Endothelial cell (in vitro differentiated cells): ENCODE results near the gene FBXO44. TPM values are rescaled to one million over a fixed set of nuclear protein-coding genes. Genes with fewer than 3 reads are reported as not detected.
A peak's percentile ranks its signal among the peaks of the same experiment; 100 is the strongest.
"Not testable (repeated sequence)": the region's sequence is repeated elsewhere in the genome, so short reads cannot be mapped to it uniquely, and the experiment has no call there.

Experiments used
- DNase-seq: peaks from one replicate; pipeline ENCODE4 v3.0.0; 2021; ENCODE audit warnings: low spot score
- H3K27ac Mint-ChIP-seq: one replicate; pipeline ENCODE4 v1.8.0; 2021; ENCODE audit warnings: mixed read lengths, inconsistent platforms; ENCODE audit not compliant: unreplicated experiment
- H3K27me3 Mint-ChIP-seq: one replicate; pipeline ENCODE4 v1.8.0; 2021; ENCODE audit warnings: mild to moderate bottlenecking, moderate library complexity, mixed read lengths, inconsistent platforms; ENCODE audit not compliant: unreplicated experiment
- H3K36me3 Mint-ChIP-seq: one replicate; pipeline ENCODE4 v1.8.0; 2021; ENCODE audit warnings: mild to moderate bottlenecking, low read depth, mixed read lengths, inconsistent platforms; ENCODE audit not compliant: unreplicated experiment
- H3K4me1 Mint-ChIP-seq: one replicate; pipeline ENCODE4 v1.8.0; 2021; ENCODE audit warnings: mild to moderate bottlenecking, mixed read lengths, inconsistent platforms; ENCODE audit not compliant: unreplicated experiment
- H3K4me3 Mint-ChIP-seq: one replicate; pipeline ENCODE4 v1.8.0; 2021; ENCODE audit warnings: mild to moderate bottlenecking, mixed read lengths, inconsistent platforms; ENCODE audit not compliant: unreplicated experiment
- H3K9me3 Mint-ChIP-seq: one replicate; pipeline ENCODE4 v1.8.0; 2021; ENCODE audit warnings: mixed read lengths, inconsistent platforms; ENCODE audit not compliant: unreplicated experiment
- CTCF ChIP-seq: fragments of 200-600 bp; sonication (generic); IDR thresholded peaks from one replicate; pipeline ENCODE4 v1.5.0; 2021; ENCODE audit warnings: antibody characterized with exemption; ENCODE audit not compliant: unreplicated experiment
- total RNA-seq: library from RNA; stranded (reverse); fragmentation: NEBNext Ultra II Directional; extraction: Animal tissue kit (Norgen Biotek cat#: 25700); gene quantifications from one replicate; pipeline ENCODE4 v1.2.1, GENCODE V29; 2021; ENCODE audit not compliant: unreplicated experiment

FBXO44 gene
- total RNA-seq, 1 donor from 2014 or later = 10.2 TPM

- H3K36me3 Mint-ChIP-seq = no peaks in the 10 kb centered on the region
- no peaks in the 10 kb centered on the region for H3K9me3 Mint-ChIP-seq
- TF ChIP-seq CTCF = no peak
- DNase-seq = no peak
- no peaks in the 10 kb centered on the region for H3K27me3 Mint-ChIP-seq
- no peak overlapping the region for H3K27ac Mint-ChIP-seq
- H3K4me1 Mint-ChIP-seq = no peaks in the 10 kb centered on the region
- no peak overlapping the region for H3K4me3 Mint-ChIP-seq
Observed at GRCh38 chr1:11639372-11639771, 15.3 kb upstream of the FBXO44 start.

GRCh38 chr1:11640101-11640500 lies 14.6 kb upstream of the FBXO44 start:
- H3K4me3 Mint-ChIP-seq = no peak overlapping the region
- H3K4me1 Mint-ChIP-seq = no peaks in the 10 kb centered on the region
- DNase-seq = no peak
- H3K36me3 Mint-ChIP-seq = no peaks in the 10 kb centered on the region
- H3K27me3 Mint-ChIP-seq = no peaks in the 10 kb centered on the region
- H3K9me3 Mint-ChIP-seq = no peaks in the 10 kb centered on the region
- no peak for TF ChIP-seq CTCF
- no peak overlapping the region for H3K27ac Mint-ChIP-seq

GRCh38 chr1:11640944-11641343 lies 13.7 kb upstream of the FBXO44 start:
- DNase-seq = no peak
- no peak for TF ChIP-seq CTCF
- H3K4me3 Mint-ChIP-seq = no peak overlapping the region
- no peak overlapping the region for H3K27ac Mint-ChIP-seq
- no peaks in the 10 kb centered on the region for H3K36me3 Mint-ChIP-seq
- no peaks in the 10 kb centered on the region for H3K9me3 Mint-ChIP-seq
- no peaks in the 10 kb centered on the region for H3K4me1 Mint-ChIP-seq
- H3K27me3 Mint-ChIP-seq = no peaks in the 10 kb centered on the region

- Mint-ChIP-seq H3K4me1 (no peaks in the 10 kb centered on the region), H3K27me3 (no peaks in the 10 kb centered on the region), H3K27ac (no peak overlapping the region), H3K9me3 (no peaks in the 10 kb centered on the region), H3K36me3 (no peaks in the 10 kb centered on the region), H3K4me3 (no peak overlapping the region)
- no peak for DNase-seq
- TF ChIP-seq CTCF = no peak
Observed at GRCh38 chr1:11641776-11642305, 12.8 kb upstream of the FBXO44 start.

GRCh38 chr1:11642418-11643017 lies 12.2 kb upstream of the FBXO44 start:
- peak; percentile 75 for DNase-seq
- peak; percentile 89 for TF ChIP-seq CTCF
- H3K9me3 Mint-ChIP-seq, H3K4me3 Mint-ChIP-seq, H3K36me3 Mint-ChIP-seq, H3K4me1 Mint-ChIP-seq, H3K27ac Mint-ChIP-seq, H3K27me3 Mint-ChIP-seq: not testable (repeated sequence)
